HepG2 (cell line): ENCODE measurements around the gene MPIG6B. TPM values are rescaled to one million over a fixed set of nuclear protein-coding genes. Genes with fewer than 3 reads are reported as not detected.

Experiments used
- GTF2F1 ChIP-seq: fragments of 150-350 bp; IDR thresholded peaks from 2 replicates; pipeline ENCODE4 v1.6.1; 2014; ENCODE audit warnings: low read length
- KMT2B ChIP-seq: IDR thresholded peaks from 2 replicates; pipeline ENCODE4 v1.6.1; 2016; ENCODE audit warnings: missing genetic modification reagents, missing compliant biosample characterization
- MAZ ChIP-seq, 2 experiments: sonication (generic) in 1 of 2; formaldehyde crosslinking in 1 of 2; IDR thresholded peaks; 2 replicates each; pipeline versions ENCODE4 v1.5.0 to v1.6.1; 2012 to 2020; ENCODE audit warnings: low read depth in 2 of 2, mild to moderate bottlenecking in 2 of 2, borderline replicate concordance in 1 of 2, improper control_type of control experiment in 1 of 2, low read length in 1 of 2, missing genetic modification reagents in 1 of 2, moderate library complexity in 1 of 2
- RAD21 ChIP-seq: fragments of 450-650 bp; formaldehyde crosslinking; IDR thresholded peaks from 2 replicates; pipeline ENCODE4 v1.5.0; 2020; ENCODE audit warnings: mild to moderate bottlenecking
- RCOR2 ChIP-seq: IDR thresholded peaks from 2 replicates; pipeline ENCODE4 v1.6.1; 2016; ENCODE audit warnings: missing biosample characterization, missing genetic modification reagents
- SKI ChIP-seq: fragments of 450-650 bp; IDR thresholded peaks from one replicate; pipeline ENCODE4 v1.6.1; 2018; ENCODE audit warnings: mild to moderate bottlenecking; ENCODE audit not compliant: partially characterized antibody
- ZBTB40 ChIP-seq, 2 experiments: fragments of 450-650 bp in 1 of 2; sonication (generic) in 1 of 2; formaldehyde crosslinking in 1 of 2; IDR thresholded peaks; 2 replicates each; pipeline versions ENCODE4 v1.6.1 to v1.8.0; 2016 to 2022; ENCODE audit warnings: antibody characterized with exemption in 1 of 2, mild to moderate bottlenecking in 1 of 2, missing genetic modification reagents in 1 of 2
- ZNF292 ChIP-seq: sonication (generic); formaldehyde crosslinking; IDR thresholded peaks from 2 replicates; pipeline ENCODE4 v1.8.1; 2022; ENCODE audit warnings: mild to moderate bottlenecking, low read depth, missing genetic modification reagents, borderline replicate concordance
- ZNF333 ChIP-seq: sonication (generic); formaldehyde crosslinking; IDR thresholded peaks from 2 replicates; pipeline ENCODE4 v1.4.0; 2020; ENCODE audit warnings: mild to moderate bottlenecking, missing genetic modification reagents, borderline replicate concordance
- ZNF343 ChIP-seq: sonication (generic); formaldehyde crosslinking; IDR thresholded peaks from 2 replicates; pipeline ENCODE4 v1.4.0; 2020; ENCODE audit warnings: mild to moderate bottlenecking, missing genetic modification reagents
- ZNF562 ChIP-seq: sonication (generic); formaldehyde crosslinking; IDR thresholded peaks from 2 replicates; pipeline ENCODE4 v1.8.0; 2022; ENCODE audit warnings: missing genetic modification reagents, borderline replicate concordance
- ZNF773 ChIP-seq: sonication (generic); formaldehyde crosslinking; IDR thresholded peaks from 2 replicates; pipeline ENCODE4 v1.4.0; 2020; ENCODE audit warnings: missing genetic modification reagents, borderline replicate concordance
- ZSCAN9 ChIP-seq: IDR thresholded peaks from 2 replicates; pipeline ENCODE4 v1.6.1; 2016; ENCODE audit warnings: borderline replicate concordance
- polyA plus RNA-seq, 8 experiments: library from polyadenylated mRNA; depleted of rRNA in 3 of 8; stranded (reverse) in 7 of 8; unstranded in 1 of 8; fragments of >200 nt; fragmentation: Illumina TruSeq in 4 of 8; extraction: Trizol in 4 of 8; gene quantifications; 2 replicates each; pipeline versions ENCODE4 v1.2.1 to v1.2.3, GENCODE V29; 2011 to 2016; ENCODE audit warnings: low read depth in 4 of 8, missing spikeins in 1 of 8, mixed read lengths in 1 of 8; ENCODE audit not compliant: insufficient read depth in 1 of 8
- total RNA-seq, 5 experiments: library from RNA; depleted of rRNA; stranded (reverse); fragments of >200 nt; fragmentation: Illumina TruSeq; extraction: Trizol; gene quantifications; 2 replicates each; pipeline ENCODE4 v1.2.3, GENCODE V29; 2016; ENCODE audit warnings: low read depth in 1 of 5
- TF ChIP-seq, protein P1 (sequence below): sonication (generic); formaldehyde crosslinking; IDR thresholded peaks from 2 replicates; pipeline ENCODE4 v1.8.1; 2023; ENCODE audit warnings: mild to moderate bottlenecking, inconsistent platforms, moderate library complexity, missing genetic modification reagents, borderline replicate concordance
- TF ChIP-seq, protein P2 (sequence below): sonication (generic); formaldehyde crosslinking; IDR thresholded peaks from 2 replicates; pipeline ENCODE4 v1.8.1; 2023; ENCODE audit warnings: mild to moderate bottlenecking, missing genetic modification reagents
- TF ChIP-seq, protein P3 (sequence below): sonication (generic); formaldehyde crosslinking; IDR thresholded peaks from 2 replicates; pipeline ENCODE4 v1.4.0; 2020; ENCODE audit warnings: mild to moderate bottlenecking, low read depth, missing genetic modification reagents

Gene MPIG6B
- total and polyA plus RNA-seq, 2 of the 13 experiments (the other 11 are each of a cell fraction or from before 2014, with no cell fraction given) = not detected

DNA sequence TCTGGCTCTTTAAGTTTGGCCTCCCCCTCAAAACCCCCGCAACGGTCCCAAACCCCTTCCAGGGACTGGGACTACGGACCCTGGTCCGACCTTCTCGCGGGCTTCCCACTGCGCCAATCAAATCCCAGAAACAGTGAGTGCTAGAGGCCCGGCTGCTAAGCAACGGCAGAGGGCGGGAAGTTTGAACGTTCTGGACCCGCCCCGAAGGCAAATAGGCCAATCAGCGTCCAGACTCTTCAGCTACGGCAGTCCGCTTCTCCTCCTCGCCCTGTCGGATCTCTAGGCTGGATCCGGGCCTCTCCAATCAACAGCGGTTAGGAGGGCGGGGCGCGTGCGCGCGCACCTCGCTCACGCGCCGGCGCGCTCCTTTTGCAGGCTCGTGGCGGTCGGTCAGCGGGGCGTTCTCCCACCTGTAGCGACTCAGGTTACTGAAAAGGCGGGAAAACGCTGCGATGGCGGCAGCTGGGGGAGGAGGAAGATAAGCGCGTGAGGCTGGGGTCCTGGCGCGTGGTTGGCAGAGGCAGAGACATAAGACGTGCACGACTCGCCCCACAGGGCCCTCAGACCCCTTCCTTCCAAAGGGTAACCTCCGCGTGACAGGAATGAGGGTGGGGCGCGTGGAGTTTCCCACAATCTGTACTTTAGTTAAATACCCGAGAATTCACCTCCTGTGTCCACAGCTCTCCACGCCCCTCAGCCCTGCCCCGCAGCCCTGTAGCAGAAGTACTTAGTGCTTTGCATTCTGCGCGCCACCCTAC lies 16.6 kb downstream of the MPIG6B start, which contains the start of gene MSH5 (continued):
- TF ChIP-seq ZNF773 (CRISPR knock-in tag) (peak; percentile 97), ZBTB40 (IDR thresholded peaks at IDR 0.05) (no peak), ZBTB40 (CRISPR knock-in tag; IDR thresholded peaks at IDR 0.05) (peak; percentile 91; the same call in 1 of the 2 replicates), ZNF562 (CRISPR knock-in tag) (peak; percentile 96), ZSCAN9 (CRISPR knock-in tag) (peak; percentile 81), RCOR2 (CRISPR knock-in tag) (peak; percentile 60), ZNF333 (CRISPR knock-in tag) (peak; percentile 98), SKI (peak; percentile 9), MAZ (IDR thresholded peaks at IDR 0.05; ENCODE audit: borderline replicate concordance, low read depth, low read length) (peak; percentile 85; the same call in 1 of the 2 replicates), MAZ (CRISPR knock-in tag; IDR thresholded peaks at IDR 0.05; ENCODE audit: low read depth) (peak; percentile 86), ZNF343 (CRISPR knock-in tag) (peak; percentile 73; the same call in 1 of the 2 replicates), GTF2F1 (no peak), ZNF292 (CRISPR knock-in tag) (no peak; the same call in 1 of the 2 replicates), KMT2B (CRISPR knock-in tag) (peak; percentile 88), RAD21 (CRISPR knock-in tag) (peak; percentile 51)
- TF ChIP-seq, protein P1, sequence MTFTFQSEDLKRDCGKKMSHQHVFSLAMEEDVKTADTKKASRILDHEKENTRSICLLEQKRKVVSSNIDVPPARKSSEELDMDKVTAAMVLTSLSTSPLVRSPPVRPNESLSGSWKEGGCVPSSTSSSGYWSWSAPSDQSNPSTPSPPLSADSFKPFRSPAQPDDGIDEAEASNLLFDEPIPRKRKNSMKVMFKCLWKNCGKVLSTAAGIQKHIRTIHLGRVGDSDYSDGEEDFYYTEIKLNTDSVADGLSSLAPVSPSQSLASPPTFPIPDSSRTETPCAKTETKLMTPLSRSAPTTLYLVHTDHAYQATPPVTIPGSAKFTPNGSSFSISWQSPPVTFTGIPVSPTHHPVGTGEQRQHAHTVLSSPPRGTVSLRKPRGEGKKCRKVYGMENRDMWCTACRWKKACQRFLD (CRISPR knock-in tag) = peak; percentile 97
- TF ChIP-seq, protein P2, sequence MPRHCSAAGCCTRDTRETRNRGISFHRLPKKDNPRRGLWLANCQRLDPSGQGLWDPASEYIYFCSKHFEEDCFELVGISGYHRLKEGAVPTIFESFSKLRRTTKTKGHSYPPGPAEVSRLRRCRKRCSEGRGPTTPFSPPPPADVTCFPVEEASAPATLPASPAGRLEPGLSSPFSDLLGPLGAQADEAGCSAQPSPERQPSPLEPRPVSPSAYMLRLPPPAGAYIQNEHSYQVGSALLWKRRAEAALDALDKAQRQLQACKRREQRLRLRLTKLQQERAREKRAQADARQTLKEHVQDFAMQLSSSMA (CRISPR knock-in tag) = peak; percentile 73; the same call in 1 of the 2 replicates
- TF ChIP-seq, protein P3, sequence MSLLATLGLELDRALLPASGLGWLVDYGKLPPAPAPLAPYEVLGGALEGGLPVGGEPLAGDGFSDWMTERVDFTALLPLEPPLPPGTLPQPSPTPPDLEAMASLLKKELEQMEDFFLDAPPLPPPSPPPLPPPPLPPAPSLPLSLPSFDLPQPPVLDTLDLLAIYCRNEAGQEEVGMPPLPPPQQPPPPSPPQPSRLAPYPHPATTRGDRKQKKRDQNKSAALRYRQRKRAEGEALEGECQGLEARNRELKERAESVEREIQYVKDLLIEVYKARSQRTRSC (CRISPR knock-in tag) = peak; percentile 99
